Fibroblast of lung (primary cell): ENCODE measurements around the gene RING1.

ENCODE experiments used
- EZH2 ChIP-seq: IDR thresholded peaks from 2 replicates; pipeline ENCODE4 v1.5.1; 2012; ENCODE audit warnings: low read length, control low read depth, mild to moderate bottlenecking; ENCODE audit errors: missing control alignments
- TF ChIP-seq, protein P1 (sequence below), 2 donors: IDR thresholded peaks in 1 of 2; conservative IDR thresholded peaks in 1 of 2; 1 replicate in 1 of 2; 2 replicates in 1 of 2; pipeline ENCODE4 v1.5.1; 2011 to 2012; ENCODE audit warnings: low read length in 2 of 2, control low read depth in 1 of 2, inconsistent platforms in 1 of 2, low read depth in 1 of 2, mild to moderate bottlenecking in 1 of 2

DNA sequence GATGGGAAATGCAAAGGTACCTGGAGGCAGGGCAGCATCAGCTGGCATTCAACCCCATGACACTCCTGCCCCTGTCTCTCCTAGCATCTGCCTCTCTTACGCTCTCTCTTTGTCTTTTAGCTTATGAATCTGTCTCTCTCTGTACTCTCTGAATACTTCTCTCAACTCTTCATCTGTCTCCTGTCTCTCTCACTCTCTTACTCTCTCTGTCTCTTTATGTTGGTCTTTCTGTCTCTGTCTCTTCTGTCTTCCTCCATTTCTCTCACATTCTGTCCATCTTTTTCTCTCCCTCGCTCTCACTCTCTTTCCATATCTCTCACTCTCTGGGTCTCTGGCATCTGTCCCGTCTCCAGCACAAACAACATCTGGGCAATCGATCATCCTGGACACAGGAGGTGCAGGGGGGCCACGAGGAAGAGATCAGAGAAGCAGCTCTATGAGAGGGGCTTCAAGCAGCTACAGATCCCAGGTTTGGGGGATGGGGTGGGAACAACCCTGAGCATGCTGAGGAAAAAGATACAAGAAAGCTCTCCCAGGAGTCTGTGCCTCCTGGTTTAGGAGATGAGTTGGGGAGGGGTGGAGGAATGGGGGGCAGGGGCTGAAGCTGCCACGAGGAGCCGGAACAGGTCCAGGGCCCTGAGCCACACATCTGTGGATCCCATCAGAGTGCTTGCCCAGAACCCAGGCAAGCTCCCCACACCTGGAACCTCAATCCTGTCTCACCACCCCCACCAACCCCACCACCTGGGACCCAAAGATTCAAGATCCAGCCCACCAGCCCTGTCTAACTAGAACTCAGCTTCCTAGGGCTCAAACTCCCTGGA lies 18.5 kb upstream of the RING1 start:
- TF ChIP-seq, protein P1, sequence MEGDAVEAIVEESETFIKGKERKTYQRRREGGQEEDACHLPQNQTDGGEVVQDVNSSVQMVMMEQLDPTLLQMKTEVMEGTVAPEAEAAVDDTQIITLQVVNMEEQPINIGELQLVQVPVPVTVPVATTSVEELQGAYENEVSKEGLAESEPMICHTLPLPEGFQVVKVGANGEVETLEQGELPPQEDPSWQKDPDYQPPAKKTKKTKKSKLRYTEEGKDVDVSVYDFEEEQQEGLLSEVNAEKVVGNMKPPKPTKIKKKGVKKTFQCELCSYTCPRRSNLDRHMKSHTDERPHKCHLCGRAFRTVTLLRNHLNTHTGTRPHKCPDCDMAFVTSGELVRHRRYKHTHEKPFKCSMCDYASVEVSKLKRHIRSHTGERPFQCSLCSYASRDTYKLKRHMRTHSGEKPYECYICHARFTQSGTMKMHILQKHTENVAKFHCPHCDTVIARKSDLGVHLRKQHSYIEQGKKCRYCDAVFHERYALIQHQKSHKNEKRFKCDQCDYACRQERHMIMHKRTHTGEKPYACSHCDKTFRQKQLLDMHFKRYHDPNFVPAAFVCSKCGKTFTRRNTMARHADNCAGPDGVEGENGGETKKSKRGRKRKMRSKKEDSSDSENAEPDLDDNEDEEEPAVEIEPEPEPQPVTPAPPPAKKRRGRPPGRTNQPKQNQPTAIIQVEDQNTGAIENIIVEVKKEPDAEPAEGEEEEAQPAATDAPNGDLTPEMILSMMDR (conservative IDR thresholded peaks at IDR 0.05 in 1 of 2, IDR thresholded peaks at IDR 0.05 in 1 of 2; ENCODE audit: low read depth in 1 of 2, low read length in 2 of 2), result no peak
- no peak for TF ChIP-seq EZH2
